Measurements from ENCODE around the gene GINM1.

GRCh38 chr6:149558029-149558428 is 8.1 kb upstream of the GINM1 start:
- no peak for TF ChIP-seq POLR2A (IDR thresholded peaks at IDR 0.05)
- no peak for TF ChIP-seq CTCF (IDR thresholded peaks at IDR 0.05)
- no peak for TF ChIP-seq POLR2AphosphoS5 (IDR thresholded peaks at IDR 0.05)

Measured in stomach (tissue), 4 donors.